IPS DF 6.9 (cell line): ENCODE measurements around the gene VTCN1.
"Not testable (repeated sequence)": the region's sequence is repeated elsewhere in the genome, so short reads cannot be mapped to it uniquely, and the experiment has no call there.

Source experiments
- DNase-seq: peaks from one replicate; pipeline ENCODE4 v3.0.0-alpha.2; 2013; ENCODE audit warnings: low read depth, low spot score
- H3K27ac ChIP-seq: one replicate; pipeline ENCODE4 v1.5.1; 2013; ENCODE audit warnings: low read length, control low read depth
- H3K27me3 ChIP-seq: 2 replicates; pipeline ENCODE4 v1.6.1; 2013; ENCODE audit warnings: mild to moderate bottlenecking, low read length; ENCODE audit not compliant: control insufficient read depth, insufficient read depth
- H3K36me3 ChIP-seq: 2 replicates; pipeline ENCODE4 v1.6.1; 2013; ENCODE audit warnings: low read length; ENCODE audit not compliant: control insufficient read depth, insufficient read depth
- H3K4me1 ChIP-seq: 2 replicates; pipeline ENCODE4 v1.6.1; 2013; ENCODE audit warnings: low read length; ENCODE audit not compliant: control insufficient read depth, insufficient read depth
- H3K4me3 ChIP-seq: 2 replicates; pipeline ENCODE4 v1.5.1; 2013; ENCODE audit warnings: mild to moderate bottlenecking, low read length
- H3K9me3 ChIP-seq: 2 replicates; pipeline ENCODE4 v1.6.1; 2013; ENCODE audit warnings: low read length, inconsistent platforms; ENCODE audit not compliant: control insufficient read depth, insufficient read depth
- WGBS: extraction: QIAGEN DNeasy Blood & Tissue Kit; methylation state at CpG from one replicate; pipeline ENCODE4 v1.1.7; 2013; ENCODE audit warnings: mixed read lengths, missing lambda C conversion rate; ENCODE audit not compliant: insufficient read length, insufficient coverage; 5-methylcytosine and 5-hydroxymethylcytosine counted together

Gene VTCN1, protein sequence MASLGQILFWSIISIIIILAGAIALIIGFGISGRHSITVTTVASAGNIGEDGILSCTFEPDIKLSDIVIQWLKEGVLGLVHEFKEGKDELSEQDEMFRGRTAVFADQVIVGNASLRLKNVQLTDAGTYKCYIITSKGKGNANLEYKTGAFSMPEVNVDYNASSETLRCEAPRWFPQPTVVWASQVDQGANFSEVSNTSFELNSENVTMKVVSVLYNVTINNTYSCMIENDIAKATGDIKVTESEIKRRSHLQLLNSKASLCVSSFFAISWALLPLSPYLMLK

DNA sequence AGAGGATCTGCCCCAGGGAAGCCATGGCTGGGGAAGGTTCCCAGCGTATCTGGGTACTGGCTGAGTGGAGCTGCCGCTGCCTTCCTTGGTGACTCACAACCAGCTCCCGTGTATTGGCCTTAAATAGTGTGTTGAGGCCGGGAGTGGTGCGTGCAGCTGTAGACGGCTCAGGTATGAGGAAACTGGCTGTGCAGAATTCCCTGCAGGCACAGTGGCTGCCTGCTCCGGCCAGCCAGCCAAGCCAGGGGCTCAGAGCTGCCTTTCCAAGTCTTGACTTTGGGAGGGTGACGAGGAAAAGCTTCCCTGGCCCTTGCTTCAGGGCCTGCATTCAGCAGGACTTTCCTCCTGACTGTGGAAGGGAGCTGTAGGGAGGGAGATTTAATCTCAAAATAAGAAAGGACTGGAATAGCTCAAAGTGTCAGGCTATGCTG, at the start of gene VTCN1:
Gene VTCN1 (minus strand): TSS at position 97 of the 431 bp plus-strand sequence. CDS start 72 bp downstream, at position 25.
- no CpG with 5 or more reads among the region's 8 CpGs for WGBS
- Histone ChIP-seq H3K4me3 (no peak within 1 kb of the TSS), H3K9me3 (no peaks in the 10 kb centered on the region), H3K4me1 (peaks cover 3% of the 10 kb centered on the region; the same call in 1 of the 2 replicates), H3K36me3 (no peaks in the 10 kb centered on the region), H3K27ac (no peak within 1 kb of the TSS), H3K27me3 (no peaks in the 10 kb centered on the region)
- no peak for DNase-seq

DNA sequence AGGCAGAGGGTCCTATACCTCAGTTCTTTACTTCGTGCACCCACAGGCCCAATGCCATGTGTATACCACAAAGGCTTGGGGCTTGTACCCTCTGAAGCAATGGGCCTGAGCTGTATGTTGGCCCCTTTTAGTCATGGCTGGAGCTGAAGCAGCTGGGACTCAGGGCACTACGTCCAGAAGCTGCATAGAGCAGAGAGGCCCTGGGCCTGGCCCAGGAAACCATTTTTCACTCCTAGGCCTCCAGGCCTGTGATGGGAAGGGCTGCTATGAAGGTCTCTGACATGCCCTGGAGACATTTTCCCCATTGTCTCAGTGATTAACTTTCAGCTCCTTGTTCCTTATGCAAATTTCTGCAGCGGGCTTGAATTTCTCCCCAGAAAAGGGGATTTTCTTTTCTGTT, 48.1 kb upstream of the VTCN1 start:
- Histone ChIP-seq H3K36me3 (no peaks in the 10 kb centered on the region), H3K9me3 (no peaks in the 10 kb centered on the region; the same call in 1 of the 2 replicates), H3K27ac (no peak overlapping the region), H3K27me3 (no peaks in the 10 kb centered on the region), H3K4me1 (no peaks in the 10 kb centered on the region), H3K4me3 (no peak overlapping the region)
- no peak for DNase-seq
- no CpG with 5 or more reads among the region's 3 CpGs for WGBS

GRCh38 chr1:117258075-117258474, 47.3 kb upstream of the VTCN1 start:
- H3K4me1 ChIP-seq, H3K9me3 ChIP-seq, DNase-seq: not testable (repeated sequence)

DNA sequence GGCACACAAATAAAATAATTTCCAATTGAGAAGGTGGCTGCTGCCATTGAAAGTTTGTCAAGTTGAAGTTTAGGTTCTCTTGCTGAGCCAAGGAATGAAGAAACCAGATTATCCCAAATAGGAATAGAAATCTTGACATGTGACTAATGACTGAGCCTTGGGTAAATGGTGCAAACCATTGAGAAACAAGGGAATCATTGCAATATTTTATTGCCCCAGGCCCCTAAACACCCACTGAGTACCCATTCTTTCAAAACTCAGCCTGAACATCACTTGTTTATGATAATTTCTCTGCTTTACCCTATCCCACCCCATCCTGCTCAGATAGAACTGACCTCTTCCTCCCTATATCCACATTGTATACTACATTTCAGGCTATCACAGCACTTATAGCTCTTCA, 46.6 kb upstream of the VTCN1 start:
- DNase-seq = no peak
- Histone ChIP-seq H3K4me1 (no peaks in the 10 kb centered on the region), H3K27me3 (no peaks in the 10 kb centered on the region), H3K4me3 (no peak overlapping the region), H3K27ac (no peak overlapping the region), H3K9me3 (no peaks in the 10 kb centered on the region; the same call in 1 of the 2 replicates), H3K36me3 (no peaks in the 10 kb centered on the region)

More at GRCh38 chr1:117258075-117258474, 47.3 kb upstream of the VTCN1 start:
- H3K36me3 ChIP-seq, H3K27ac ChIP-seq, H3K27me3 ChIP-seq, H3K4me3 ChIP-seq: not testable (repeated sequence)

GRCh38 chr1:117250061-117250606, 39.4 kb upstream of the VTCN1 start:
- no peaks in the 10 kb centered on the region for H3K36me3 ChIP-seq
- no peaks in the 10 kb centered on the region for H3K4me1 ChIP-seq
- no peaks in the 10 kb centered on the region for H3K27me3 ChIP-seq
- H3K27ac ChIP-seq = no peak overlapping the region
- no peaks in the 10 kb centered on the region for H3K9me3 ChIP-seq
- no peak for DNase-seq
- H3K4me3 ChIP-seq = no peak overlapping the region

GRCh38 chr1:117244971-117245370, 34.2 kb upstream of the VTCN1 start:
- no peaks in the 10 kb centered on the region for H3K9me3 ChIP-seq
- H3K4me3 ChIP-seq = no peak overlapping the region
- H3K27ac ChIP-seq = no peak overlapping the region
- DNase-seq = no peak
- H3K4me1 ChIP-seq = no peaks in the 10 kb centered on the region
- H3K27me3 ChIP-seq = no peaks in the 10 kb centered on the region
- no peaks in the 10 kb centered on the region for H3K36me3 ChIP-seq
- no CpG with 5 or more reads among the region's 2 CpGs for WGBS

- Histone ChIP-seq H3K36me3 (no peaks in the 10 kb centered on the region), H3K27ac (no peak overlapping the region), H3K27me3 (no peaks in the 10 kb centered on the region), H3K4me3 (no peak overlapping the region), H3K4me1 (no peaks in the 10 kb centered on the region), H3K9me3 (no peaks in the 10 kb centered on the region)
- WGBS = no CpG with 5 or more reads among the region's 2 CpGs
- no peak for DNase-seq
Observed at GRCh38 chr1:117244306-117244705, 33.6 kb upstream of the VTCN1 start.

DNA sequence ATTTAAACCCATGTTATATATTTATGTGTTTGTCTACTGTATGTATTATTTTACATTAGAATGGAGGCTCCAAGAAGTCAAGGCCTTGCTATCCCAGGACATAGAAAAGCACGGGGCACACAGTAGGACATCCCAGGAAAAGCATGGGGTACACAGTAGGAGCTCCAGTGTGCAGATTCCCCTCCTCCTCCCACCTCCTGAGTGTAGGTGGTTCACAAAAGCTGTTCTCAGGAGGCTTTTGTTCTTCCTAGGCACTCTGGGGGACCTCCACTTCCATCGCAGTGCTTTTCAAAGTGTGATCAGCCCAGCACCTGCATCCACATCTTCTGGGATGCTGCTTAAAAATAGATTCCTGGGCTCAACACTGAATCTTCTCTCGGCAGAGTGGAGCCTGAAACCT, 30.8 kb upstream of the VTCN1 start:
- Histone ChIP-seq H3K4me3 (no peak overlapping the region), H3K9me3 (no peaks in the 10 kb centered on the region), H3K27ac (no peak overlapping the region), H3K4me1 (no peaks in the 10 kb centered on the region), H3K27me3 (no peaks in the 10 kb centered on the region), H3K36me3 (no peaks in the 10 kb centered on the region)
- WGBS = no CpG with 5 or more reads among the region's 3 CpGs
- no peak for DNase-seq

DNA sequence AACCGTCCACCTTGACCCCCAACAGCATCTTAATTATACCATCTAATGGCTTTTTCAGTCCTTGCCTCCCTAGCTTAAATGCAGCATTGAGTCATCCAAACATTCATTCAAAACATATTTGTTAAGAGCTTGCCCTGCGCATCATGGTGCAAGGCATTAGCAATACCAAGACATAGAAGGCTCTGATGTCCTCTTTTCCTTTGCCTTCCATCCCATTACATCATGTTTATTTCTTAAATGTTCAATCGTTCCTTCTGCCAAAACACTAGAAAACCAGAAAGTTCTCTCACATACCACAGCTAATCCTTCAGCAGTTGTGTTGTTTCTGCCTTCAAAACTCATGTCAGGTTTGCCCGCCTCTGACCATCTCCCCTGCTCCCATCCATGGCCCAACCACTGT, 29.8 kb upstream of the VTCN1 start:
- H3K27me3 ChIP-seq = no peaks in the 10 kb centered on the region

DNA sequence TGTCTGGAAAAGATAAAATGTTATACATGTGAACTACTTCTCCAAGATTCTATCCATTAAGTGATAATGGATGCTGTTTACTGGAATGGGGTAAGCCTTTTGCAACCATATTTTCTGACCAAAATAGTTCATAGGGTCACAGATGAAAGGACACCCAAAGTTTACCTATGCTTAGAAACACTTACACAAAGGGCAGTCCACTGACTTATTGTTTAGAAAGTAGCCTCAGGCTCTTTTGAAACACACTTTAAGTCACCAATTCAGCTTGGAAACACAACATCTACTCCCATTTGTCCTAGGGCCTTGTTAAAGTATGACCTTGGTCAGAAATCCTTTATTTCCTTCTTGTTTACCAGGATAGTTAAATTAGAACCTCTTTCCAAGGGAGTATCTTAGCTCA, 28.7 kb upstream of the VTCN1 start:
- Histone ChIP-seq H3K4me3 (no peak overlapping the region), H3K4me1 (no peaks in the 10 kb centered on the region), H3K27me3 (no peaks in the 10 kb centered on the region), H3K27ac (no peak overlapping the region), H3K9me3 (no peaks in the 10 kb centered on the region), H3K36me3 (no peaks in the 10 kb centered on the region)
- DNase-seq = no peak

More for the DNA sequence above, 29.8 kb upstream of the VTCN1 start:
- DNase-seq = no peak
- no peaks in the 10 kb centered on the region for H3K36me3 ChIP-seq
- no peaks in the 10 kb centered on the region for H3K9me3 ChIP-seq
- H3K27ac ChIP-seq = no peak overlapping the region
- H3K4me1 ChIP-seq = no peaks in the 10 kb centered on the region
- no peak overlapping the region for H3K4me3 ChIP-seq
- WGBS = no CpG with 5 or more reads among the region's 4 CpGs

DNA sequence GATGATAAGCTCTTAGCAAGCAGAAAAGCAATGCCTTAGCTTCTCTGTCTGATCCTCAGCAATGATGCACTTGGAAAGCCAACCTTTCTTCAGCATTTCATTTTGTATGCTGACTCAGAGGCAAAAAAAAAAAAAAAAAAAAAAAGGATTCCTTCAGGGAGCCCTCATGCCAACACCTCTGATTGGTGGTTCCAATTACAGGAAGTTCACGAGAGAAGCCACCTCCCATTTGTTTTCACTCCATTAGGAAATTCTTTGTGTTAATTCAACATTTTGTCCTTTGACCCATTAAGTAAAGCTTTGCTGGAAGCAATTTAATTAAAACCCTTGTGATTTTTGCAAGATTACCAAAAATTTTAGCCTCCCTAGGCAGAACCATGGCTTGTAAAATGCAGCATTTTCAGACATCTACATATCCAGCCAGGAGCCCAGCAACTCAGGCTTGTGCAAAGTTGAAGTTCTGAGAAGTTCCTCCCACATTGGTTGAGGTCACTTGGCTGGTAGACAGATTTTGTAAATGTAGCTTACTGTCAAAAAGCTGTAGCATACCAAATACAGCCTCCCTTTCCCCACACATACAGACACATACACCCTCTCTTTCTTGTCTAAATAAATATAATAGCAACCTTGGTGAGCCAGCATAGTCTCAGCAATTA, 27.1 kb upstream of the VTCN1 start:
- H3K27me3 ChIP-seq = no peaks in the 10 kb centered on the region
- no peak for DNase-seq
- no peak overlapping the region for H3K27ac ChIP-seq
- no peaks in the 10 kb centered on the region for H3K36me3 ChIP-seq
- no peak overlapping the region for H3K4me3 ChIP-seq
- no CpG with 5 or more reads among the region's 1 CpG for WGBS
- H3K4me1 ChIP-seq = no peaks in the 10 kb centered on the region
- no peaks in the 10 kb centered on the region for H3K9me3 ChIP-seq
